ENCODE data around the gene CT45A1. TPM values are rescaled to one million over a fixed set of nuclear protein-coding genes. Genes with fewer than 3 reads are reported as not detected.
"Not testable (repeated sequence)": the region's sequence is repeated elsewhere in the genome, so short reads cannot be mapped to it uniquely, and the experiment has no call there.

The CT45A1 gene
- total RNA-seq, 4 donors from 2014 or later: not detected

DNA sequence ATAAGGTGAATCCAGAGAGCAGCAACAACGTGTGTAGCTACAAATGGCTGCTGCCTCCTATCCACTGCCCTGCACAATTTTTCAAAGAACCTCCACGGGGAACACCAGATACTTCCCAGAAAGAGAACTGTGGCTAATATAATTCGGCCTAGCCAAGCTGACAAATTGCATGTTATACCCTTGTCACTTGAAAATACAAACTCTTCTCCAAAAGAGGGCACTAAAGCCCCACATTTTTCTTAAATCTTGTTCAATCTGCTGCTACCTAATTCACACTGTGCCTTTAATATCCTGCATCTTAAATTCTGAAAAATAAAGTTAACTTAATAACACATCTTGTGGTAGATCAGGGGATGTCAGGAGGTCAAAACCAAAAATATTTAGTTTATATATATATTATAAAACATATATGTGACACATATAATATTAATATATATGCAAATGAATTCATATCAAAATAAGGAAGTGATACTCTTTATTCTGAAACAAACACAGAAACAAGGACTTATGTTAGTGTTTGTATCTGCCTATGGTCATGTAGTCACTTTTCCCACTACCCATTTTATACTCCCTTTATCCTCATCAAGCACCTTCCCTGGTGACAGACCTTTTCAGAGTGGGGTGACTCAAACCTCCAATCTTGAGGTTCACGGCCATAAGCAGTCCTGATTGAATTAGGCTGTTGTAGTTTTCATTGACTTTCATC is 24.1 kb downstream of the CT45A1 start:
- TF ChIP-seq, protein P1, sequence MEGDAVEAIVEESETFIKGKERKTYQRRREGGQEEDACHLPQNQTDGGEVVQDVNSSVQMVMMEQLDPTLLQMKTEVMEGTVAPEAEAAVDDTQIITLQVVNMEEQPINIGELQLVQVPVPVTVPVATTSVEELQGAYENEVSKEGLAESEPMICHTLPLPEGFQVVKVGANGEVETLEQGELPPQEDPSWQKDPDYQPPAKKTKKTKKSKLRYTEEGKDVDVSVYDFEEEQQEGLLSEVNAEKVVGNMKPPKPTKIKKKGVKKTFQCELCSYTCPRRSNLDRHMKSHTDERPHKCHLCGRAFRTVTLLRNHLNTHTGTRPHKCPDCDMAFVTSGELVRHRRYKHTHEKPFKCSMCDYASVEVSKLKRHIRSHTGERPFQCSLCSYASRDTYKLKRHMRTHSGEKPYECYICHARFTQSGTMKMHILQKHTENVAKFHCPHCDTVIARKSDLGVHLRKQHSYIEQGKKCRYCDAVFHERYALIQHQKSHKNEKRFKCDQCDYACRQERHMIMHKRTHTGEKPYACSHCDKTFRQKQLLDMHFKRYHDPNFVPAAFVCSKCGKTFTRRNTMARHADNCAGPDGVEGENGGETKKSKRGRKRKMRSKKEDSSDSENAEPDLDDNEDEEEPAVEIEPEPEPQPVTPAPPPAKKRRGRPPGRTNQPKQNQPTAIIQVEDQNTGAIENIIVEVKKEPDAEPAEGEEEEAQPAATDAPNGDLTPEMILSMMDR (IDR thresholded peaks at IDR 0.05; ENCODE audit: low read depth): no peak

DNA sequence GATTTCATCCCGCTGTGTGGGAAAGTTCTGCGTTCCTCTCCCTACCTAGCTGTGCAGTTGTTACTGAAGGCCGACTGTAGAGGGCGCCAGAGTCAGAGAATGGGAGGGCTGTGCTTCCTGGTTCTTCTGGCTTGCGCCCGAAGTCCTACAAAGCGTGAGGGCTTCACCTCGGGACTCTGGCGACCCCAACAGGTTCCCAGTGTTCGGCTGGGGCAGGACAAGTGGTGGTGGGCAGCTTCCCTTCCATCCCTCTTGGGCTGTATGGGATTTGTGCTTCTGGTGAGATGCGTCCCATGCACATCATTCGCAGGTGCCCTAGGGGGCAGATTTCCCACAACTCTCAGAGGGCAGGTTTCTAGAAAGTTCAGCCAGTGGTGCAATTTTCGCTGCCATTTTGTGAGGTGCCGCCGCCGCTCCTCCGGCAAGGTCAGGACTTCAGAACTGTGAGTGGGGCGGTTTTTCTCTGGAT is 27.3 kb downstream of the CT45A1 start:
- TF ChIP-seq, protein P1 (IDR thresholded peaks at IDR 0.05; ENCODE audit: low read depth): no peak

DNA sequence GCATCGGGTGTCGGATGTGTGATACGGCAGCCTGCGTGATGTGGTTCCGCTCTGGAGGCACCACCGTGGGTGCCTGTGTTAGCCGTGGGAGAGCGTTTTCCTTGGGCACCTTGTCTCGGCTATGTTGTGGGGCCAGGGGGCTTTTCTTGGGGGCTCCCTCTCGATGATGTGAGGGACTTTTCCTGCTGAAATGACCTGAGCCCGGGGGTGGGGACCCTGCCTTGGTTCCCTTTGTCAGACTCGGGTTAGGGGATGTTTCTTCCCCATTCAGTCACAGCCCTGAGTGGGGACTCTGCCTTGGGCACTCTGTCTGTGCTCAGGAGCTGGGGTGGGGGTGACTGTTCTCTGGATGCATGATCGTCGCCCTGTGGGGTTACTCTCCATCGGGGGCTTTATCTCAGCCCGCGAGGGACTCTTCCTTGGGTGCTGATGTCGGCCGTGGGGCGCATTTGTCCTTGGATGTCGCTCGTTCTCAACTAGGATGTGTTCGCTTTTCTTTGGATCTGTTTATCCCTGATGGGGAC is 27.8 kb downstream of the CT45A1 start:
- TF ChIP-seq, protein P1 (IDR thresholded peaks at IDR 0.05; ENCODE audit: low read depth): no peak

DNA sequence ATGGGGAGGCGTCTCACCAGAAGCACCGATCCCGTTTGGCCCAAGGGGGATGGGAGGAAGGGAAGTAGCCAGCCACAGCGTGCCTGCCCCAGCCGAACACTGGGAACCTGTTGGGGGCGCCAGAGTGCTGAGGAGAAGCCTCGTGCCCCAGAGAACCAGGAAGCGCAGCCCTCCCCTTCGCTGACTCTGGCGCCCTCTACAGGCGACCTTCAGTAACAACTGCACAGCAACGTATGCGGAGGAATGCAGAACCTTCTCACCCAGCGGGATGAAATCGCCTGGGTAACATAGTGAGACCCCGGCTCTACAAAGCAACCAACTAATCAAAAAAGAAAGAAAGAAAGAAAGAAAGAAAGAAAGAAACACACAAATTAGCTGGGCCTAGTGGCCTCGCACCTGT is 54.7 kb downstream of the CT45A1 start, which contains the start of gene CT45A3:
CT45A3 (minus strand) TSS at position 101 of the 400 bp plus-strand sequence. CDS start 3,747 bp downstream, outside the sequence.
- TF ChIP-seq, protein P1 (IDR thresholded peaks at IDR 0.05; ENCODE audit: low read depth): not testable (repeated sequence)

Small RNA genes lying within 50 kb of the gene (small RNA-seq; reads per million reads assigned to genes)
- gene AC240442.1: not detected

Other genes starting within 250 kb of the CT45A1 start
- gene INTS6L, start 193.0 kb upstream of the CT45A1 start, total RNA-seq: 10 to 100 TPM in 1 of 4 donors, 1 to 10 TPM in 3; 4.3 to 10.6 (median 9.6) TPM
- not detected for gene CT45A3, start 54.6 kb downstream of the CT45A1 start, total RNA-seq
- gene CT45A5, start 71.9 kb downstream of the CT45A1 start, total RNA-seq: not detected
- not detected for gene CT45A6, start 89.1 kb downstream of the CT45A1 start, total RNA-seq
- not detected for gene CT45A2, start 106.4 kb downstream of the CT45A1 start, total RNA-seq
- not detected for gene CT45A7, start 123.6 kb downstream of the CT45A1 start, total RNA-seq
- not detected for gene CT45A8, start 140.9 kb downstream of the CT45A1 start, total RNA-seq
- gene CT45A9, start 158.2 kb downstream of the CT45A1 start, total RNA-seq: not detected
- not detected for gene CT45A10, start 179.8 kb downstream of the CT45A1 start, total RNA-seq
- gene SAGE1, start 180.1 kb downstream of the CT45A1 start, total RNA-seq: not detected